ENCODE measurements around the gene MAP1LC3A.

MAP1LC3A gene

GRCh38 chr20:34567892-34568865, 9.7 kb downstream of the MAP1LC3A start:
- Histone ChIP-seq H3K27ac (ENCODE audit: poor library complexity, severe bottlenecking) (no peak overlapping the region), H3K4me1 (ENCODE audit: insufficient read depth, poor library complexity, severe bottlenecking) (no peaks in the 10 kb centered on the region), H3K4me3 (ENCODE audit: severe bottlenecking) (no peak overlapping the region), H3K27me3 (ENCODE audit: insufficient read depth, poor library complexity, severe bottlenecking) (no peaks in the 10 kb centered on the region), H3K36me3 (ENCODE audit: low read depth) (peaks cover 26% of the 10 kb centered on the region), H3K9me3 (ENCODE audit: severe bottlenecking) (no peaks in the 10 kb centered on the region)
- ATAC-seq (ENCODE audit: low read depth), result no peak
- DNase-seq (ENCODE audit: low spot score), result peak; percentile 69
- TF ChIP-seq CTCF (IDR thresholded peaks at IDR 0.05; ENCODE audit: poor library complexity, severe bottlenecking), result no peak

GRCh38 chr20:34569598-34569997, 11.1 kb downstream of the MAP1LC3A start:
- H3K27me3 ChIP-seq (ENCODE audit: insufficient read depth, poor library complexity, severe bottlenecking), result no peaks in the 10 kb centered on the region
- H3K9me3 ChIP-seq (ENCODE audit: severe bottlenecking), result no peaks in the 10 kb centered on the region
- DNase-seq (ENCODE audit: low spot score), result peak; percentile 29
- peaks cover 30% of the 10 kb centered on the region for H3K36me3 ChIP-seq (ENCODE audit: low read depth)
- H3K4me3 ChIP-seq (ENCODE audit: severe bottlenecking), result no peak overlapping the region
- H3K27ac ChIP-seq (ENCODE audit: poor library complexity, severe bottlenecking), result no peak overlapping the region
- no peak for ATAC-seq (ENCODE audit: low read depth)
- no peak for TF ChIP-seq CTCF (IDR thresholded peaks at IDR 0.05; ENCODE audit: poor library complexity, severe bottlenecking)
- no peaks in the 10 kb centered on the region for H3K4me1 ChIP-seq (ENCODE audit: insufficient read depth, poor library complexity, severe bottlenecking)

GRCh38 chr20:34570859-34571306, 12.4 kb downstream of the MAP1LC3A start:
- no peaks in the 10 kb centered on the region for H3K27me3 ChIP-seq (ENCODE audit: insufficient read depth, poor library complexity, severe bottlenecking)

GRCh38 chr20:34571753-34572152, 13.2 kb downstream of the MAP1LC3A start:
- Histone ChIP-seq H3K9me3 (ENCODE audit: severe bottlenecking) (no peaks in the 10 kb centered on the region), H3K4me3 (ENCODE audit: severe bottlenecking) (no peak overlapping the region), H3K27ac (ENCODE audit: poor library complexity, severe bottlenecking) (no peak overlapping the region), H3K36me3 (ENCODE audit: low read depth) (peaks cover 30% of the 10 kb centered on the region), H3K4me1 (ENCODE audit: insufficient read depth, poor library complexity, severe bottlenecking) (no peaks in the 10 kb centered on the region), H3K27me3 (ENCODE audit: insufficient read depth, poor library complexity, severe bottlenecking) (no peaks in the 10 kb centered on the region)
- ATAC-seq (ENCODE audit: low read depth) (no peak), DNase-seq (ENCODE audit: low spot score) (peak; percentile 65)
- no peak for TF ChIP-seq CTCF (IDR thresholded peaks at IDR 0.05; ENCODE audit: poor library complexity, severe bottlenecking)

More at GRCh38 chr20:34570859-34571306, 12.4 kb downstream of the MAP1LC3A start:
- ATAC-seq (ENCODE audit: low read depth) (no peak), DNase-seq (ENCODE audit: low spot score) (peak; percentile 64)
- Histone ChIP-seq H3K4me1 (ENCODE audit: insufficient read depth, poor library complexity, severe bottlenecking) (no peaks in the 10 kb centered on the region), H3K27ac (ENCODE audit: poor library complexity, severe bottlenecking) (no peak overlapping the region), H3K36me3 (ENCODE audit: low read depth) (peaks cover 30% of the 10 kb centered on the region), H3K9me3 (ENCODE audit: severe bottlenecking) (no peaks in the 10 kb centered on the region), H3K4me3 (ENCODE audit: severe bottlenecking) (no peak overlapping the region)
- TF ChIP-seq CTCF (IDR thresholded peaks at IDR 0.05; ENCODE audit: poor library complexity, severe bottlenecking), result no peak
